K562 (cell line): ENCODE data around the gene CAPZB. TPM values are rescaled to one million over a fixed set of nuclear protein-coding genes. Genes with fewer than 3 reads are reported as not detected.
A peak's percentile ranks its signal among the peaks of the same experiment; 100 is the strongest.

ENCODE experiments used
- ATAC-seq: fragments of 200-7000 bp; cut with Tn5 transposase; 3 replicates; pipeline ENCODE4 v1.9.1; 2020; ENCODE audit warnings: moderate library complexity
- BruUV-seq: library from RNA; stranded (reverse); fragments of 400-500 nt; replicated peaks from 2 replicates; lab custom pipeline; 2021; lab: Mats Ljungman, UMichigan
- CTCF ChIA-PET: fragments of 300-600 bp; formaldehyde crosslinking; extraction: SDS; loops from one replicate; lab custom pipeline; 2021; ENCODE audit warnings: low intra/inter-chr PET ratio; lab: Yijun Ruan, JAX
- POLR2A ChIA-PET: fragments of 300-600, 350-650 bp; sonication (Branson Sonifier 250); formaldehyde crosslinking; extraction: SDS; loops from one replicate; lab custom pipeline; 2021; ENCODE audit warnings: antibody characterized with exemption, inconsistent platforms; lab: Yijun Ruan, JAX
- DNase-seq, 4 experiments: peaks; one replicate each; pipeline versions ENCODE4 v3.0.0 to v3.0.0-alpha.2; 2011 to 2018; ENCODE audit warnings: low spot score in 3 of 4, mixed read lengths in 3 of 4; ENCODE audit errors: extremely low read depth in 1 of 4
- FAIRE-seq: peaks from 2 replicates; lab custom pipeline; 2011; peaks lifted over from hg19 to GRCh38; lab: Jason Lieb, UNC
- H2AFZ ChIP-seq: 2 replicates; pipeline ENCODE4 v1.6.0; 2011; ENCODE audit warnings: low read depth, low read length, control low read depth, inconsistent platforms
- H3K27ac ChIP-seq: fragments of 200-600 bp; 3 replicates; pipeline ENCODE4 v1.8.0; 2011; ENCODE audit warnings: low read depth, mild to moderate bottlenecking, control low read depth, inconsistent platforms, low read length, moderate library complexity, mixed read lengths; ENCODE audit errors: extremely low read depth
- H3K27me3 ChIP-seq, 2 experiments: fragments of 300-600 bp in 1 of 2; 2 replicates in 1 of 2; 3 replicates in 1 of 2; pipeline versions ENCODE4 v1.6.0 to v1.8.0; 2011; ENCODE audit warnings: inconsistent platforms in 2 of 2, low read length in 2 of 2, mild to moderate bottlenecking in 1 of 2, mixed read lengths in 1 of 2, moderate library complexity in 1 of 2; ENCODE audit not compliant: control insufficient read depth in 2 of 2, insufficient read depth in 2 of 2
- H3K36me3 ChIP-seq: fragments of 300-600 bp; 3 replicates; pipeline ENCODE4 v1.8.0; 2011; ENCODE audit warnings: mild to moderate bottlenecking, low read length, inconsistent platforms; ENCODE audit not compliant: control insufficient read depth, insufficient read depth
- H3K4me1 ChIP-seq, 2 experiments: fragments of 200-600 bp in 1 of 2; replicated peaks in 1 of 2; 2 replicates in 1 of 2; 3 replicates in 1 of 2; pipeline versions ENCODE4 v1.5.1 to v1.8.0; 2011; ENCODE audit warnings: inconsistent platforms in 2 of 2, low read length in 2 of 2, mild to moderate bottlenecking in 1 of 2, mixed read lengths in 1 of 2, moderate library complexity in 1 of 2; ENCODE audit not compliant: control insufficient read depth in 2 of 2, insufficient read depth in 2 of 2
- H3K4me2 ChIP-seq: 2 replicates; pipeline ENCODE4 v1.6.1; 2011; ENCODE audit warnings: low read length, control low read depth, inconsistent platforms, mixed read lengths; ENCODE audit not compliant: insufficient read depth
- H3K4me3 ChIP-seq: fragments of 200-600 bp; sonication (generic), shearing (Covaris generic); 2 replicates; pipeline ENCODE4 v1.5.1; 2016; ENCODE audit warnings: control low read depth, inconsistent platforms
- H3K79me2 ChIP-seq: fragments of 200-600 bp; 3 replicates; pipeline ENCODE4 v1.8.0; 2011; ENCODE audit warnings: low read length, inconsistent platforms; ENCODE audit not compliant: control insufficient read depth, insufficient read depth
- H3K9ac ChIP-seq, 2 experiments: 2 replicates each; pipeline versions ENCODE4 v1.6.0 to v1.6.1; 2011; ENCODE audit warnings: low read depth in 2 of 2, low read length in 2 of 2, control low read depth in 1 of 2, inconsistent platforms in 1 of 2, mild to moderate bottlenecking in 1 of 2, mixed read lengths in 1 of 2; ENCODE audit not compliant: insufficient read depth in 1 of 2
- H3K9me1 ChIP-seq: one replicate; pipeline ENCODE4 v1.6.0; 2011; ENCODE audit warnings: inconsistent platforms, mild to moderate bottlenecking, low read length, moderate library complexity; ENCODE audit not compliant: control insufficient read depth, insufficient read depth
- H3K9me3 ChIP-seq: replicated peaks from 2 replicates; pipeline ENCODE4 v1.5.1; 2011; ENCODE audit warnings: low read depth, low read length, inconsistent platforms; ENCODE audit not compliant: control insufficient read depth, insufficient read depth
- H4K20me1 ChIP-seq: replicated peaks from 2 replicates; pipeline ENCODE4 v1.6.1; 2011; ENCODE audit warnings: low read length, inconsistent platforms, mixed read lengths; ENCODE audit not compliant: control insufficient read depth, insufficient read depth
- ATF1 ChIP-seq, 2 experiments: fragments of 450-650 bp in 1 of 2; IDR thresholded peaks; 2 replicates each; pipeline ENCODE4 v1.6.1; 2016; ENCODE audit warnings: missing compliant biosample characterization in 1 of 2, missing genetic modification characterization in 1 of 2
- CBFB ChIP-seq: sonication (generic); formaldehyde crosslinking; IDR thresholded peaks from 2 replicates; pipeline ENCODE4 v1.4.0; 2020; ENCODE audit warnings: mild to moderate bottlenecking, missing genetic modification reagents
- CREB1 ChIP-seq, 2 experiments: sonication (generic) in 1 of 2; formaldehyde crosslinking in 1 of 2; IDR thresholded peaks; 2 replicates each; pipeline versions ENCODE4 v1.6.1 to v1.8.0; 2012 to 2022; ENCODE audit warnings: inconsistent platforms in 1 of 2, mild to moderate bottlenecking in 1 of 2, missing genetic modification reagents in 1 of 2, moderate library complexity in 1 of 2
- GMEB1 ChIP-seq: fragments of 250-450 bp; sonication (Bioruptor Pico); IDR thresholded peaks from 2 replicates; pipeline ENCODE4 v1.4.0; 2020; ENCODE audit warnings: mild to moderate bottlenecking
- MED1 ChIP-seq: sonication (generic); formaldehyde crosslinking; IDR thresholded peaks from 2 replicates; pipeline ENCODE4 v1.8.1; 2023; ENCODE audit warnings: missing genetic modification reagents, borderline replicate concordance
- RBM17 ChIP-seq: fragments of 200-400 bp; formaldehyde crosslinking; IDR thresholded peaks from 2 replicates; pipeline ENCODE4 v1.6.1; 2017; ENCODE audit warnings: low read depth, mild to moderate bottlenecking, low read length, borderline replicate concordance
- RBM34 ChIP-seq: fragments of 200-400 bp; formaldehyde crosslinking; IDR thresholded peaks from 2 replicates; pipeline ENCODE4 v1.6.1; 2018; ENCODE audit warnings: low read length, borderline replicate concordance; ENCODE audit not compliant: insufficient read depth
- SIN3A ChIP-seq, 2 experiments: fragments of 150-350 bp in 1 of 2; IDR thresholded peaks; 2 replicates each; pipeline ENCODE4 v1.6.1; 2011 to 2016; ENCODE audit warnings: borderline replicate concordance in 2 of 2, low read depth in 2 of 2, low read length in 2 of 2, mild to moderate bottlenecking in 2 of 2, moderate library complexity in 2 of 2; ENCODE audit not compliant: control insufficient read depth in 1 of 2
- ZNF146 ChIP-seq: IDR thresholded peaks from one replicate; pipeline ENCODE4 v1.6.1; 2018; ENCODE audit warnings: missing compliant biosample characterization; ENCODE audit not compliant: unreplicated experiment
- ZNF277 ChIP-seq: fragments of 250-450 bp; sonication (Bioruptor Pico); IDR thresholded peaks from 2 replicates; pipeline ENCODE4 v1.8.0; 2022; ENCODE audit warnings: inconsistent platforms, mild to moderate bottlenecking, moderate library complexity, borderline replicate concordance
- WGBS: fragments of 100-300 bp; shearing (Covaris generic); methylation state at CpG from one replicate; pipeline ENCODE4 v1.1.6; 2016; ENCODE audit warnings: low coverage, mixed read lengths; ENCODE audit not compliant: insufficient coverage; ENCODE audit errors: missing lambda C conversion rate; 5-methylcytosine and 5-hydroxymethylcytosine counted together
- in situ Hi-C: fragments of 300-500 bp; cut with MboI; formaldehyde crosslinking; loops from 4 replicates; pipeline ENCODE4 v1.15.0; 2018; ENCODE audit warnings: inconsistent platforms, mixed read lengths
- intact Hi-C: fragments of 100-400 bp; cut with micrococcal nuclease; formaldehyde crosslinking; loops from 2 replicates; pipeline ENCODE4 v1.14.2; 2022
- polyA plus RNA-seq, 8 experiments: library from polyadenylated mRNA; depleted of rRNA in 4 of 8; stranded (reverse) in 5 of 8; unstranded in 3 of 8; fragments of >200 nt; fragmentation: Nextera tagmentation in 2 of 8; fragmentation: Illumina TruSeq in 1 of 8; extraction: Ambion mirVana in 2 of 8; extraction: Trizol in 1 of 8; gene quantifications; 2 replicates each; pipeline versions ENCODE4 v1.2.1 to v1.2.3, GENCODE V29; 2011 to 2014; ENCODE audit warnings: inconsistent platforms in 1 of 8, missing spikeins in 1 of 8
- total RNA-seq, 7 experiments: library from RNA; depleted of rRNA in 6 of 7; stranded (reverse); fragments of >200 nt in 6 of 7; fragmentation: Illumina TruSeq in 2 of 7; extraction: Trizol in 2 of 7; gene quantifications; 2 replicates each; pipeline versions ENCODE4 v1.2.1 to v1.2.3, GENCODE V29; 2011 to 2021; ENCODE audit warnings: low replicate concordance in 1 of 7

The CAPZB gene
- total and polyA plus RNA-seq, 9 of the 15 experiments (the other 6 are each of a cell fraction or from before 2014, with no cell fraction given), result 57.6 to 297 (median 125) TPM

- intact Hi-C loops (no loop called here), in situ Hi-C loops (no loop called here)
- POLR2A ChIA-PET, result no interaction called here
- Histone ChIP-seq H3K27me3 (no peaks in the 10 kb centered on the region), H3K4me2 (no peak overlapping the region), H3K79me2 (no peaks in the 10 kb centered on the region), H3K9me3 (no peaks in the 10 kb centered on the region), H3K27ac (no peak overlapping the region), H3K4me3 (no peak overlapping the region), H3K9me1 (no peaks in the 10 kb centered on the region), H2AFZ (no peak overlapping the region), H3K4me1 (peaks cover 0 to 10% of the 10 kb centered on the region in 2 experiments; a peak in 2 of 5 replicates), H4K20me1 (peaks cover 12% of the 10 kb centered on the region), H3K9ac (peak overlapping the region in 1 of 2 experiments; percentile 49; a peak in 1 of 4 replicates), H3K36me3 (peaks cover 12% of the 10 kb centered on the region; the same call in 1 of the 3 replicates)
- 85% methylated on average over 16 of the region's 16 CpGs for WGBS
- DNase-seq, result no peak
- BruUV-seq, result no TSS peak
- ATAC-seq, result no peak
- CTCF ChIA-PET, result no interaction called here
- no peak for FAIRE-seq
- TF ChIP-seq RBM34 (no peak), ZNF277 (CRISPR knock-in tag) (no peak), GMEB1 (no peak), ATF1 (CRISPR knock-in tag; IDR thresholded peaks at IDR 0.05) (no peak), ATF1 (tag; IDR thresholded peaks at IDR 0.05) (no peak), CBFB (CRISPR knock-in tag) (no peak), MED1 (CRISPR knock-in tag) (no peak), SIN3A (IDR thresholded peaks at IDR 0.05; ENCODE audit: borderline replicate concordance in 2 of 2, control insufficient read depth in 1 of 2, low read depth in 2 of 2, low read length in 2 of 2) (no peak), RBM17 (no peak), CREB1 (IDR thresholded peaks at IDR 0.05) (no peak), CREB1 (CRISPR knock-in tag; IDR thresholded peaks at IDR 0.05) (no peak), ZNF146 (CRISPR knock-in tag) (no peak)
Measured at GRCh38 chr1:19369396-19370090, 115.8 kb downstream of the CAPZB start.
